22Rv1 (cell line): Measurements from ENCODE around the gene TMEM212.

Experiments used
- H3K27ac ChIP-seq: fragments of 450-650 bp; 2 replicates; pipeline ENCODE4 v1.5.1; 2017
- CTCF ChIP-seq: fragments of 450-650 bp; IDR thresholded peaks from 2 replicates; pipeline ENCODE4 v1.5.1; 2017; ENCODE audit warnings: mild to moderate bottlenecking
- ZFX ChIP-seq: fragments of 450-650 bp; IDR thresholded peaks from 2 replicates; pipeline ENCODE4 v1.6.1; 2017; ENCODE audit warnings: antibody characterized with exemption, borderline replicate concordance

The TMEM212 gene

GRCh38 chr3:171834461-171834801, 8.7 kb upstream of the TMEM212 start:
- no peak for TF ChIP-seq ZFX
- TF ChIP-seq CTCF, result peak; percentile 13; the same call in 1 of the 2 replicates

GRCh38 chr3:171835116-171835515, 8.0 kb upstream of the TMEM212 start:
- H3K27ac ChIP-seq, result no peak overlapping the region
- TF ChIP-seq ZFX (no peak), CTCF (no peak)

More at GRCh38 chr3:171834461-171834801, 8.7 kb upstream of the TMEM212 start:
- H3K27ac ChIP-seq, result no peak overlapping the region

GRCh38 chr3:171835613-171836012, 7.5 kb upstream of the TMEM212 start:
- no peak overlapping the region for H3K27ac ChIP-seq
- TF ChIP-seq CTCF (no peak), ZFX (no peak)

GRCh38 chr3:171836855-171837254, 6.3 kb upstream of the TMEM212 start:
- TF ChIP-seq CTCF, result no peak
- TF ChIP-seq ZFX, result no peak

GRCh38 chr3:171837698-171838097, 5.5 kb upstream of the TMEM212 start:
- no peak overlapping the region for H3K27ac ChIP-seq
- no peak for TF ChIP-seq CTCF
- no peak for TF ChIP-seq ZFX

More at GRCh38 chr3:171836855-171837254, 6.3 kb upstream of the TMEM212 start:
- no peak overlapping the region for H3K27ac ChIP-seq

- H3K27ac ChIP-seq, result no peak overlapping the region
- TF ChIP-seq CTCF, result no peak
- TF ChIP-seq ZFX, result no peak
Measured at GRCh38 chr3:171838218-171838720, 4.9 kb upstream of the TMEM212 start.

- TF ChIP-seq CTCF (no peak), ZFX (no peak)
- no peak overlapping the region for H3K27ac ChIP-seq
Measured at GRCh38 chr3:171839270-171839669, 3.9 kb upstream of the TMEM212 start.
